Panc1 (cell line): ENCODE data around the gene POU2AF1.

Experiments
- CTCF ChIP-seq: fragments of 450-650 bp; IDR thresholded peaks from 2 replicates; pipeline ENCODE4 v1.5.1; 2017; ENCODE audit warnings: mild to moderate bottlenecking
- POLR2AphosphoS5 ChIP-seq: IDR thresholded peaks from 2 replicates; pipeline ENCODE4 v1.6.1; 2012; ENCODE audit warnings: mild to moderate bottlenecking, low read depth, low read length, moderate library complexity
- REST ChIP-seq, 2 experiments: IDR thresholded peaks; 2 replicates each; pipeline ENCODE4 v1.6.1; 2011 to 2012; ENCODE audit warnings: low read depth in 2 of 2, control low read depth in 1 of 2, low read length in 1 of 2, mild to moderate bottlenecking in 1 of 2, moderate library complexity in 1 of 2; ENCODE audit not compliant: insufficient read depth in 1 of 2
- TCF7L2 ChIP-seq: IDR thresholded peaks from 2 replicates; pipeline ENCODE4 v1.6.1; 2011; ENCODE audit warnings: mild to moderate bottlenecking, low read depth, low read length, inconsistent platforms

- TF ChIP-seq CTCF (no peak), POLR2AphosphoS5 (no peak), TCF7L2 (no peak), REST (IDR thresholded peaks at IDR 0.05; ENCODE audit: insufficient read depth in 1 of 2, low read depth in 2 of 2, low read length in 1 of 2) (no peak)
Observed at GRCh38 chr11:111348147-111348546, 30.9 kb downstream of the POU2AF1 start.
